Liver (tissue), 9 donors: ENCODE measurements around the gene LRRD1. TPM values are rescaled to one million over a fixed set of nuclear protein-coding genes. Genes with fewer than 3 reads are reported as not detected.

Experiments used
- DNase-seq: peaks from one replicate; pipeline ENCODE4 v3.0.0-alpha.2; 2017; ENCODE audit warnings: low spot score
- H3K27ac ChIP-seq, 2 donors: one replicate each; pipeline ENCODE4 v1.7.0; 2013; ENCODE audit warnings: inconsistent platforms in 2 of 2, low read length in 2 of 2, control low read depth in 1 of 2, low read depth in 1 of 2, mild to moderate bottlenecking in 1 of 2
- H3K27me3 ChIP-seq, 4 donors: one replicate each; pipeline versions ENCODE4 v1.6.1 to v1.7.0; 2013; ENCODE audit warnings: low read length in 3 of 4, inconsistent platforms in 1 of 4, mild to moderate bottlenecking in 1 of 4, moderate library complexity in 1 of 4; ENCODE audit not compliant: control insufficient read depth in 4 of 4, insufficient read depth in 4 of 4
- H3K36me3 ChIP-seq, 4 donors: one replicate each; pipeline versions ENCODE4 v1.6.1 to v1.7.0; 2013; ENCODE audit warnings: low read length in 3 of 4, mild to moderate bottlenecking in 3 of 4, low read depth in 1 of 4, moderate library complexity in 1 of 4; ENCODE audit not compliant: control insufficient read depth in 4 of 4, insufficient read depth in 3 of 4
- H3K4me1 ChIP-seq, 4 donors: one replicate each; pipeline versions ENCODE4 v1.6.1 to v1.7.0; 2013; ENCODE audit warnings: low read length in 3 of 4, mild to moderate bottlenecking in 3 of 4, moderate library complexity in 1 of 4; ENCODE audit not compliant: control insufficient read depth in 4 of 4, insufficient read depth in 4 of 4
- H3K4me3 ChIP-seq, 3 donors: one replicate each; pipeline versions ENCODE4 v1.6.1 to v1.7.0; 2013; ENCODE audit warnings: low read length in 3 of 3, control low read depth in 1 of 3, low read depth in 1 of 3, mild to moderate bottlenecking in 1 of 3
- H3K9ac ChIP-seq, 2 donors: one replicate each; pipeline ENCODE4 v1.7.0; 2013; ENCODE audit warnings: low read length in 2 of 2, mild to moderate bottlenecking in 2 of 2, moderate library complexity in 2 of 2, control low read depth in 1 of 2, low read depth in 1 of 2
- H3K9me3 ChIP-seq, 4 donors: one replicate each; pipeline versions ENCODE4 v1.6.1 to v1.7.0; 2013; ENCODE audit warnings: low read length in 3 of 4; ENCODE audit not compliant: control insufficient read depth in 4 of 4
- ATF3 ChIP-seq: IDR thresholded peaks from 2 replicates; pipeline ENCODE4 v1.6.1; 2016; ENCODE audit warnings: antibody characterized with exemption
- CTCF ChIP-seq: fragments of 150-350 bp; IDR thresholded peaks from 2 replicates; pipeline ENCODE4 v1.5.1; 2017; ENCODE audit warnings: improper control_type of control experiment, low read depth, low read length; ENCODE audit not compliant: missing input control
- EGR1 ChIP-seq, 2 donors: IDR thresholded peaks; 2 replicates each; pipeline ENCODE4 v1.6.1; 2016 to 2018; ENCODE audit warnings: antibody characterized with exemption in 2 of 2, low read depth in 2 of 2
- FOXA1 ChIP-seq: IDR thresholded peaks from 2 replicates; pipeline ENCODE4 v1.6.1; 2016; ENCODE audit warnings: antibody characterized with exemption
- FOXA2 ChIP-seq: IDR thresholded peaks from 2 replicates; pipeline ENCODE4 v1.6.1; 2016; ENCODE audit warnings: antibody characterized with exemption
- GABPA ChIP-seq, 2 donors: IDR thresholded peaks in 1 of 2; conservative IDR thresholded peaks in 1 of 2; 2 replicates each; pipeline ENCODE4 v1.6.1; 2016; ENCODE audit warnings: antibody characterized with exemption in 2 of 2, mild to moderate bottlenecking in 1 of 2, moderate library complexity in 1 of 2
- HNF4A ChIP-seq, 2 donors: conservative IDR thresholded peaks; 2 replicates each; pipeline ENCODE4 v1.6.1; 2016; ENCODE audit warnings: antibody characterized with exemption in 2 of 2, mild to moderate bottlenecking in 2 of 2
- HNF4G ChIP-seq: IDR thresholded peaks from 2 replicates; pipeline ENCODE4 v1.6.1; 2016; ENCODE audit warnings: antibody characterized with exemption
- JUND ChIP-seq, 2 donors: IDR thresholded peaks; 2 replicates each; pipeline ENCODE4 v1.6.1; 2016; ENCODE audit warnings: antibody characterized with exemption in 2 of 2
- MAX ChIP-seq: IDR thresholded peaks from 2 replicates; pipeline ENCODE4 v1.6.1; 2016; ENCODE audit warnings: antibody characterized with exemption
- NR2F2 ChIP-seq: IDR thresholded peaks from 2 replicates; pipeline ENCODE4 v1.6.1; 2016; ENCODE audit warnings: antibody characterized with exemption
- RAD21 ChIP-seq, 2 donors: IDR thresholded peaks; 2 replicates each; pipeline ENCODE4 v1.6.1; 2016; ENCODE audit warnings: antibody characterized with exemption in 2 of 2, mild to moderate bottlenecking in 2 of 2
- REST ChIP-seq: IDR thresholded peaks from 2 replicates; pipeline ENCODE4 v1.6.1; 2016; ENCODE audit warnings: antibody characterized with exemption, mild to moderate bottlenecking
- RXRA ChIP-seq, 2 donors: IDR thresholded peaks; 2 replicates each; pipeline ENCODE4 v1.6.1; 2017 to 2018; ENCODE audit warnings: antibody characterized with exemption in 2 of 2, mild to moderate bottlenecking in 1 of 2
- SP1 ChIP-seq: IDR thresholded peaks from 2 replicates; pipeline ENCODE4 v1.6.1; 2018; ENCODE audit warnings: antibody characterized with exemption, mild to moderate bottlenecking
- TAF1 ChIP-seq: conservative IDR thresholded peaks from 2 replicates; pipeline ENCODE4 v1.6.1; 2016; ENCODE audit warnings: antibody characterized with exemption, mild to moderate bottlenecking
- YY1 ChIP-seq: IDR thresholded peaks from 2 replicates; pipeline ENCODE4 v1.6.1; 2016; ENCODE audit warnings: antibody characterized with exemption, mild to moderate bottlenecking
- ZBTB33 ChIP-seq: IDR thresholded peaks from 2 replicates; pipeline ENCODE4 v1.6.1; 2016; ENCODE audit warnings: antibody characterized with exemption
- WGBS: extraction: QIAGEN DNeasy Blood & Tissue Kit; methylation state at CpG from one replicate; pipeline ENCODE4 v1.1.7; 2013; 5-methylcytosine and 5-hydroxymethylcytosine counted together
- polyA plus RNA-seq, 2 donors: library from polyadenylated mRNA; stranded (reverse) in 1 of 2; unstranded in 1 of 2; fragments of 200-250 nt in 1 of 2; fragments of >200 nt in 1 of 2; fragmentation: Nextera tagmentation in 1 of 2; extraction: Ambion mirVana in 1 of 2; gene quantifications; one replicate each; pipeline versions ENCODE4 v1.2.1 to v1.2.3, GENCODE V29; 2013 to 2015
- total RNA-seq, 2 donors: library from RNA; depleted of rRNA; stranded (reverse); fragments of >200 nt; gene quantifications; one replicate each; pipeline ENCODE4 v1.2.3, GENCODE V29; 2014
- donor health status: healthy.
- donor health status: healthy.
- donor health status: healthy.
- donor health status: healthy.
- donor health status: healthy.

The LRRD1 gene
- total RNA-seq: not detected
- polyA plus RNA-seq: not detected

- H3K36me3 ChIP-seq: no peaks in the 10 kb centered on the region
- 12% methylated on average over 60 of the region's 60 CpGs for WGBS
- H3K4me1 ChIP-seq: peaks cover 0 to 7% (median 0%) of the 10 kb centered on the region in 4 donors
- DNase-seq: peak; percentile 95
- H3K27ac ChIP-seq: peak within 1 kb of the TSS in 1 of 2 donors; percentile 60
- peak within 1 kb of the TSS; percentile 2 to 78 for H3K9ac ChIP-seq
- TF ChIP-seq MAX: no peak
- peak; percentile 34 for TF ChIP-seq SP1
- TF ChIP-seq REST: no peak
- TF ChIP-seq NR2F2: no peak
- TF ChIP-seq CTCF: peak; percentile 97
- peak in 1 of 2 donors; percentile 50 for TF ChIP-seq GABPA (IDR thresholded peaks at IDR 0.05 in 1 of 2, conservative IDR thresholded peaks at IDR 0.05 in 1 of 2)
- no peak for TF ChIP-seq EGR1 (IDR thresholded peaks at IDR 0.05; ENCODE audit: low read depth in 2 of 2)
- no peak for TF ChIP-seq HNF4G
- TF ChIP-seq YY1: peak; percentile 48
- peak; percentile 18 for TF ChIP-seq TAF1
- TF ChIP-seq FOXA2: no peak
- no peak for TF ChIP-seq ATF3
- TF ChIP-seq ZBTB33: no peak
- no peak for TF ChIP-seq HNF4A (conservative IDR thresholded peaks at IDR 0.05)
- TF ChIP-seq RAD21 (IDR thresholded peaks at IDR 0.05): peak; percentile 75 to 90
- TF ChIP-seq RXRA (IDR thresholded peaks at IDR 0.05): peak in 1 of 2 donors; percentile 14
- no peak for TF ChIP-seq FOXA1
- TF ChIP-seq JUND (IDR thresholded peaks at IDR 0.05): no peak
- no peaks in the 10 kb centered on the region for H3K9me3 ChIP-seq
- H3K4me3 ChIP-seq: peak within 1 kb of the TSS in 2 of 3 donors; percentile 16 to 54
- H3K27me3 ChIP-seq: no peaks in the 10 kb centered on the region
These were observed at the start of gene LRRD1 for GRCh38 chr7:92178928-92179924. LRRD1 (minus strand) TSS chr7:92179142; CDS start chr7:92165202, 13,940 bp downstream.
